GM18873 (cell line): ENCODE data around the gene ESYT3.

Experiments used
- ATAC-seq: cut with Tn5 transposase; IDR thresholded peaks from one replicate; pipeline ENCODE4 v1.9.1; 2021; ENCODE audit warnings: mild to moderate bottlenecking, moderate library complexity, moderate number of reproducible peaks; ENCODE audit not compliant: unreplicated experiment, low FRiP score

ESYT3 gene

DNA sequence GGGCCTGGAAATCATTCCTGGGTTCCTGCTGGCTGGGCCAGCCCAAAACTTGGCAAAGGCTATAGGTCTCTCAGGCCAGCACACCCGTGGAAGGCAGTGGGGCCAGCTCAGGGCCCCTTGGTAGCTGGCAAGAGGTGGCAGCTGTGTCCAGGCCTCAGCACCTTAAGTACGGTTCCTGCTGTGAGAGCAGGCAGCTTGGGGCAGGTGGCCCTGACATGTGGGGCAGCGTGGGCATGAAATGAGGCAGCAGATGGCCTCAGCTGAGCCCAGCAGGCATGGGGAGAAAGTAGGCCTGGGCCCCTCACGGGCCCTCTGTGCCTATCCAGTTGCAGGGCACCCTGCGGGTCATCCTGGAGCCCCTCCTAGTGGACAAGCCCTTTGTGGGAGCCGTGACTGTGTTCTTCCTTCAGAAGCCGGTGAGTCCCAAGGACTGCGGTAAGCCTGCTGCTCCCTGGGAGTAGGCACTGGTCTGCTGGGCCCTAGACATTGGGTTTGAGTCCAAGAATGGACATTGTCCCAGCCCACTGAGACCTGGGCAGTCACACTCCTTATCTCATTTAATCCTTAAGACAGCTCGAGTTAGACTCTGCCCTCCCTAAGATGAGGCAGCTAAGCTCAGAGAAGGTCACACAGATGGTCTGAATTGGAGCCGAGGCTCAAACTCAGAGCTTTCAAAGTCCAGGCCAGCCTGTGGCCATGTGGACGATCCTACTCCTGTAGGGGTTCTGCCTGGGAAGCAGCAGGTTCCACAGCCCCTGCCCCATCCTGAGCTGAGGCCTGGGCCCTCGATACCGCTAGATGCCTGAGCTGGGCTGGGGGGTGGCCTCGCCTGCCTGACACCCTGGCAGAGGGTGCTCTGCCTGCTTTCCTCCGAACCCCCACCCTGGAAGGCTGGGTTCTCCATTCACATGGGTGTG is 25.5 kb downstream of the ESYT3 start:
- no peak for ATAC-seq

GRCh38 chr3:138460536-138461205 is 26.3 kb downstream of the ESYT3 start:
- no peak for ATAC-seq

GRCh38 chr3:138461246-138461645 is 26.8 kb downstream of the ESYT3 start:
- no peak for ATAC-seq

DNA sequence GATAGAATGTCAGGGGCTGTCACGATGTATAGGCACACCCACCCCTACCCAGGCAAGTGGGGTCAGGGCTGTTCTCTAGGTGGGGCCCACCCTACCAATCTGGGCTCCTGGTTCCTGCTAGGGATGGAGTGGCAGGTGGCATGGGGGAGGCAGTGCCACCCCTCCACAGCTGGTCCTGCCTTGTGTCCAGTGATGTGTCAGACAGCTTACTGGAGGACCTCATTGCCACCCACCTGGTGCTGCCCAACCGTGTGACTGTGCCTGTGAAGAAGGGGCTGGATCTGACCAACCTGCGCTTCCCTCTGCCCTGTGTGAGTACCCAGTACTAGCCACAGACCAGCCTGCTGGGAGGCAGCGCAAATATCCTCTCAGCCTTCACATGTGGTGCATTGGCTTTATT is 27.5 kb downstream of the ESYT3 start:
- no peak for ATAC-seq

- ATAC-seq, result no peak
Observed at GRCh38 chr3:138463724-138464490, 29.5 kb downstream of the ESYT3 start.

GRCh38 chr3:138464491-138464860 is 30.1 kb downstream of the ESYT3 start:
- no peak for ATAC-seq

GRCh38 chr3:138465451-138465850 is 31.0 kb downstream of the ESYT3 start:
- no peak for ATAC-seq

- ATAC-seq, result no peak
Observed at GRCh38 chr3:138465925-138466324, 31.5 kb downstream of the ESYT3 start.

DNA sequence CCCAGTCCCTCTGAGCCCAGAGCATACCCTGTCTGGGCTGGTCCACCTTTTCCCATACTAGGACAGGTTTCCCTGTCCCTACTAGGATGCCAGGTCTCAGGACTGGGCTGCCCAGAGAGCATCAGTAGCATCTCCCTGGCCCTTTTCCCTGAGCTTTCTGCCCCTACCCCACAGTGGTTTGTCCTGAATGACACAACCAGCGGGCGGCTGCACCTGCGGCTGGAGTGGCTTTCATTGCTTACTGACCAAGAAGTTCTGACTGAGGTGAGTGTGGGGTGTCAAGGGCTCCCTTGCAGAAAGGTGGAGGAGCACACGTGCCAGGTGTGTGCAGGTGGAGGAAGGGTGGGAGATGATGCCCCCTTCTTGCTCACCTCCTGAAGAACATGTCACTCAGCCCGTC is 33.5 kb downstream of the ESYT3 start:
- ATAC-seq, result no peak

DNA sequence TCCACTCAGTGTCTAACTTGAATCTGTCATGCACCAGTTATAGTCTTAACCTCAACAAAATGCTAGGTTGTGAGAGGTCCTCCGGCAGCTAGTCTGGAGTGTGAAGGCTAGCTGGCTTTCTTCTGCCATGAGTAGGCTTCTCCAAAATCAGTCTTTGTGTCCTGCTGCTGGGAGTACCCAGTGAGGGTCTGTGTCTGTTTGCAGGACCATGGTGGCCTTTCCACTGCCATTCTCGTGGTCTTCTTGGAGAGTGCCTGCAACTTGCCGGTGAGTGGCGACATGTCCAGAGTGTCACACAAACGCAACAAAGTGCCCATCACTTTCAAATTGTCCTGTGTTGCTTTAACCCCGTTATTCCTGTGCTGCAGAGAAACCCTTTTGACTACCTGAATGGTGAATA is 34.0 kb downstream of the ESYT3 start:
- no peak for ATAC-seq

- ATAC-seq, result no peak
Observed at GRCh38 chr3:138468886-138469285, 34.5 kb downstream of the ESYT3 start.

DNA sequence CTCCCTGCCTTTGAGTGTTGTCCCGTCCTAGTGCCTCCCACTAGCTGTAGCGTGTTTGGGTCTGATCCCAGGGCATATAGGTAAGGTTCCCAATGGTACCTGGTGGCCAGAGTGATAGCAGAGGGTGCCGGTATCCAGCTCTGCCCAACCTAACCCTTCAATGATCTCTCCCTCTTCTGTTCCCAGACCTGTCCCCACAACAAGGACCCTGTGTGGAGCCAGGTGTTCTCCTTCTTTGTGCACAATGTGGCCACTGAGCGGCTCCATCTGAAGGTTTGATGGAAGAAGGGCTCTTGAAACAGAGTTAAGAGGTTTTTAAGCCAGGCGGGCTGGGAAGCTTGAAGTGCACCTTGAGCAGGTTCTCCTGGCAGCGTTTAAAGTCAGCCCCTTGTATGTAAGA is 35.5 kb downstream of the ESYT3 start:
- ATAC-seq, result no peak

DNA sequence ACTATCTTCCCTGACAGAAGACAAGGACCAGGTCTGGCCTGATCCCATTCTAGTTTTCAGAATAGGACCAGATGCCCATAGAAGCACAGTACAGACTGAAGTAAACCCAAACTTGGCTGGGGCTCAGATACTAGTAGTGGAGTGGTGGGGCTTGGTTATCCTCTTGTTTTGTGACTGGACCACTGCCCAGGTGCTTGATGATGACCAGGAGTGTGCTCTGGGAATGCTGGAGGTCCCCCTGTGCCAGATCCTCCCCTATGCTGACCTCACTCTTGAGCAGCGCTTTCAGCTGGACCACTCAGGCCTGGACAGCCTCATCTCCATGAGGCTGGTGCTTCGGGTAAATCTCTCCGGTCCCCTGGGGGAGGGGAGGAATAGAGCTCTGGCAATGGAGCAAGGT is 36.3 kb downstream of the ESYT3 start:
- ATAC-seq, result no peak

DNA sequence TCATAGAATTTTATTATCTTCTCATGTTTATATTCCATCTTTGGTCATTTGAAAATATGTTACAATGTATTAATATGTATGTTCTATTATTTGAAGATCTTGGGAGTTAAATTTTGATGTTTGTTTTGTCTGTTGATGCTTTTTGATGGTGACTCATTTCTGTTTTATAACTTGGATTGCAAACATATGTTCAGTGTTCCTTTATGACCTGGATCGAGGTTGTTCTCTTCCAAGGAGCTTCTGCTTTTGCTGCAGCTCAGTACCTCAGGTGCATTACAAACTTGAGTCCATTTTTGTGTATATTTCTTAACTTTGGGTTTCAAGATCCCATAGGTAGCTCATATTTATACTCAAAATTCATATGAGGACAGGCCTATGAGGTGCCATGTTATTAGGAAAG is 37.1 kb downstream of the ESYT3 start:
- no peak for ATAC-seq

DNA sequence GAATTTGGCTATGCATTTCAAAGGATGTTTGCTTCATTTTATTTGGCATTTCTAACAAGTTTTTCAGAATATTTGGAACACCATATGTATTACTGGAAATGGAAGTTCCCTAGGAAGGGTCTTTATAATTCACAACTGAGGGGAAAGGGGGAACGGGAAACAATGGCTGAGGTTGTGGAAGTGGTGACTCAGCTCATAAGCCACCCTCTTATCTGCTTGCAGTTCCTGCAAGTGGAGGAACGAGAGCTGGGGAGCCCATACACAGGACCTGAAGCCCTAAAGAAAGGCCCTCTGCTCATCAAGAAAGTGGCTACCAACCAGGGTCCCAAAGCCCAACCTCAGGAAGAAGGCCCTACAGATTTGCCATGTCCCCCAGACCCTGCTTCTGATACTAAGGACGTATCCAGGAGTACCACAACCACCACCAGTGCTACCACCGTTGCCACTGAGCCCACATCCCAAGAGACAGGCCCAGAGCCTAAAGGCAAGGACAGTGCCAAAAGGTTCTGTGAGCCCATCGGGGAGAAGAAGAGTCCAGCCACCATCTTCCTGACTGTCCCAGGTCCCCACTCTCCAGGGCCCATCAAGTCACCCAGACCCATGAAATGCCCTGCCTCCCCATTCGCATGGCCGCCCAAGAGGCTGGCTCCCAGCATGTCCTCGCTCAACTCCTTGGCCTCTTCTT is 37.9 kb downstream of the ESYT3 start:
- ATAC-seq, result no peak

DNA sequence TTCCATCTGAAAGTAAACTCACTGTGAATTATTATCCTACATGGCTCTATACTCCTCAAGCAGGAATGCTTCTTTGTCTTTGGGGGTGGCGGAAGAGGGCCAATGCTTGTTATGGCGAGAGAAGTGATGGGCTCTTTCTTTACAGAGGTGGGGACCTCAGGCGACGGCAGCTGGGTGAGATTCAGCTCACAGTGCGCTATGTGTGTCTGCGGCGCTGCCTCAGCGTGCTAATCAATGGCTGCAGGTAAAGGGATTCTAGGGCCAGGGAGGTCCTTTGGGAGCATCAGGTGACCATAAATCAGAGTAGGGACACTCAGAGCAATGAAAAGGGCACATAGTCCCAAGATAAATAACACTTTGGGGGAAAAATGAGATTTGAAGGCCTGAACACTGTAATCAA is 39.0 kb downstream of the ESYT3 start:
- no peak for ATAC-seq

DNA sequence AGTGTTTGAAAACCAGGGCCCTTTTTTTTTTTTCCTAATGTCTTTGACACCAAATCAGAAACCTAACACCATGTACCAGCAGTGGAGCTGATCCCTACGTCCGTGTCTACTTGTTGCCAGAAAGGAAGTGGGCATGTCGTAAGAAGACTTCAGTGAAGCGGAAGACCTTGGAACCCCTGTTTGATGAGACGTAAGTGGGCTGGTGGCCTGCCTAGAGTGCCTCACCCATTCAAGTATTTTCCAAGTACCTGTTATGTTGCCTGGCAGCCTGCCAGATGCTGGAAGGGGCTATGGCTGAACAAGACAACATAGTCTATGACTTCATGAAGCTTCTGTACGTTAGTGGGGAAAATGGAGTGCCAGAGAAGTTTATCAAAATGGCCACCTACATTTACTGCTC is 39.7 kb downstream of the ESYT3 start:
- ATAC-seq, result no peak

GRCh38 chr3:138476526-138476925 is 42.1 kb downstream of the ESYT3 start:
- ATAC-seq, result no peak

- no peak for ATAC-seq
Observed at GRCh38 chr3:138477120-138477519, 42.7 kb downstream of the ESYT3 start.

DNA sequence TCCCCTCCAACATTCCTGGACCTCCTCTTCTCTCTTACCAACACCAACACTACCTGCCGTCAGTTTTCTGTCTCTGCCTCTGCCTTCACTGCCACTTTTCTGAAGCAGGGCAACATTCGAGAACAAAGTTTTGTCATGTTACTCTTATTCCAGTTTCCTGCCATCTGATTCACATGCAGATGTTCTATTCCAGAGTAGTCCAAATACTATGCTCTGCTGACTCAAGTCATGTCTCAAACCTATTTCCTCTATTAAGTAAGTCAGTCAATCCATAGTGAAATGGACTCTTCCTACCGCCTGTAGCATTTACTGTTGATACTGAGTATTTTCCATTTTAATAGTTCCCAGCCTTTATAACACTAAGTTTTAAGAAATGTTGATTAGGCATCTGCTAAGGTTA is 43.4 kb downstream of the ESYT3 start:
- ATAC-seq, result no peak

DNA sequence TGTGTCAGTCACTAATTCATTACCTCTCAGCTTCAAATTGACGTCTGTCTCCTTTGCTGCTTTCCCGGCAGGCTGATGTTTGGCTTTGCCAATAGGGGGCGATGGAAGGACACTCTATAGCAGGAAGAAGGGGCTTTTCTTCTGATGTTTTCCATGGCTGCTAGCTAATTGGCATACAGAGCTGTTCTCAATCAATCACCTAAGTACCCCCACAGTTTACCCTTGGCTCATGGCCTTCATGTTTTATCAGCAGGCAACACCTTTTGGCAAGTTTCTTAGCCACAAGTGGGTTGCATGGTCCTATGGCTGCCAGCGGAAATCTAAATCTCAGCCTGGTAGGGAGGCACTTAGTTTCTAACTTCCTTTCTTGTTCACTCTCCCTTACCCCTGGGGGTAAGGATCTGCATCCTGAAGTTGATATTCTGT is 45.0 kb downstream of the ESYT3 start:
- ATAC-seq, result no peak
